ENCODE measurements around the gene NEB. TPM values are rescaled to one million over a fixed set of nuclear protein-coding genes. Genes with fewer than 3 reads are reported as not detected.
"Not testable (repeated sequence)": the region's sequence is repeated elsewhere in the genome, so short reads cannot be mapped to it uniquely, and the experiment has no call there.

Gene NEB
- total RNA-seq, 1 donor from 2014 or later: under 0.01 TPM

DNA sequence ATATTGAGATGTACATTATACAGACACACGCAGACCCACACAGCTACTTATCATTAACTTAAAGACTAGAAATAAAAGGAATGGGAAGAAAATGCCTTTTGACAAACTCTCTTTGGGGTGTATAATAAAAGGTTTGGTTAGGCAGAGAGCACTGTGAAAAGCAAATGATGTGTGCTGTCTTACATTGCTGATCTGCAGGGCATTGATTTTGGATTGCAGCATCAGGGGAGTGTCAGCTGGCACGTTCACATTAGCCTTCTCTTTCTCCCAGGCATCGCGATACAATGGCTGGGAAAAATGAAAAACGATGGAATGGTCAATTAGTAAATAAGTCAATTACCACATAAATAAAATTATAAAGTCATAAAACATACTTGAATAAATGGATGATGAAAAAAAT is 153.0 kb downstream of the NEB start:
- not testable (repeated sequence) for DNase-seq (ENCODE audit: low read depth); H3K4me3 ChIP-seq (ENCODE audit: low read depth, low read length)

DNA sequence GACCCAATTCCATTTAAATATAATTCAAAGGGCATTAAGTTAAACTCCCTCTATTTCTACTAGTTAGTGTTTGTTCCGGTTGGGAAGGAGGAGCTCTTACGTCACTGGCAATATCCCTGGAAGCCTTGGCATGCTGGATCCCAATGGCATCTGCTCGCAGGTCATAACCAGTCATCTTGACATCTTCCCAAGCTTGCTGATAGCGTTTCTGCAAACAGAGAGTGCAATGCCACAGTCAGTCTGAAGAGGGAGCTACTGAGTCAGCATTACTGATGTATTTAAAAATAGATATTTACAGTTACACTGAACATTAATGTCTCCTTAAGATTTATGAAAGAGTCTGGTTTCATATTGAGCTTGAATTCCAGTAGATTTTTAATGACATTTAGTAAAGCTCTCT is 153.6 kb downstream of the NEB start:
- H3K4me3 ChIP-seq (ENCODE audit: low read depth, low read length): not testable (repeated sequence)

DNA sequence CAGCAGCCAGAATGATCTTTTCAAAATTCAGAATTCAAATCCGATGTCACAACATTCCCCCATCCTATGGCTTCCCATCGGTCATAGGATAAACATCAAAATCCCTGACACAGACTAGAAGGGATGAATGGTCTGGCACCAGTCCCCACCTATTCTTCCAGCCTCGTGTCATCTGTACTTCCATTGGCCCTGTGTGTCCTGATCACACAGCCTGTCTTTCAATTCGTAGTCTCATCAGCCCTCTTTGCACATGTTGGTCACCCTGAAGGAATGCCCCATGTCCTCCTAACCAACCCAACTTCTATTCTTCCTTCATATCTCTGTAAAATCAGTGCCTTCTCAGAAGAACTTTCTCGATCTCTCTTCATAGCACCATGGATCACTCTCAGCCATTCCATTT is 157.2 kb downstream of the NEB start:
- no peak for DNase-seq (ENCODE audit: low read depth)
- no peak overlapping the region for H3K4me3 ChIP-seq (ENCODE audit: low read depth, low read length)
- TF ChIP-seq, protein P1, sequence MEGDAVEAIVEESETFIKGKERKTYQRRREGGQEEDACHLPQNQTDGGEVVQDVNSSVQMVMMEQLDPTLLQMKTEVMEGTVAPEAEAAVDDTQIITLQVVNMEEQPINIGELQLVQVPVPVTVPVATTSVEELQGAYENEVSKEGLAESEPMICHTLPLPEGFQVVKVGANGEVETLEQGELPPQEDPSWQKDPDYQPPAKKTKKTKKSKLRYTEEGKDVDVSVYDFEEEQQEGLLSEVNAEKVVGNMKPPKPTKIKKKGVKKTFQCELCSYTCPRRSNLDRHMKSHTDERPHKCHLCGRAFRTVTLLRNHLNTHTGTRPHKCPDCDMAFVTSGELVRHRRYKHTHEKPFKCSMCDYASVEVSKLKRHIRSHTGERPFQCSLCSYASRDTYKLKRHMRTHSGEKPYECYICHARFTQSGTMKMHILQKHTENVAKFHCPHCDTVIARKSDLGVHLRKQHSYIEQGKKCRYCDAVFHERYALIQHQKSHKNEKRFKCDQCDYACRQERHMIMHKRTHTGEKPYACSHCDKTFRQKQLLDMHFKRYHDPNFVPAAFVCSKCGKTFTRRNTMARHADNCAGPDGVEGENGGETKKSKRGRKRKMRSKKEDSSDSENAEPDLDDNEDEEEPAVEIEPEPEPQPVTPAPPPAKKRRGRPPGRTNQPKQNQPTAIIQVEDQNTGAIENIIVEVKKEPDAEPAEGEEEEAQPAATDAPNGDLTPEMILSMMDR (conservative IDR thresholded peaks at IDR 0.05; ENCODE audit: low read depth, low read length): no peak

More for the DNA sequence above, 153.6 kb downstream of the NEB start:
- DNase-seq (ENCODE audit: low read depth): not testable (repeated sequence)

DNA sequence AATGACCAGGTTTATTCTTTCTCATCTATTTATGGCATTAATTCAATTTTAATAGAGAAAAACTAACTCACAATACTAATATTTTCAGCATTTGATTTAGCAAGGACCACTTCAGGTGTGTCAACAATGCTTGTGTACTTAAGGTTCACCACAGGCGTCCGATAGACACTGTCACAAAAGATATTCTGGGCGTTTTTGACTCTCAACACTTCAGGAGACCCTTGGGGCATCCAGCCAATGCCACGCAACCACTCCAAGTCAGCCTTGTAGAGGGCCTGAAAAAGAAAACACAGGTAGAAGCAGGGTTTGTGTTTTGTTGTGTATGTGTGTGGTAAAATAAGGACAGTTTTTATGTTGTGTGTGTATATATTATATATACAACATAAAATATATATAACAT is 158.2 kb downstream of the NEB start:
- TF ChIP-seq, protein P1 (conservative IDR thresholded peaks at IDR 0.05; ENCODE audit: low read depth, low read length): no peak
- no peak for DNase-seq (ENCODE audit: low read depth)
- H3K4me3 ChIP-seq (ENCODE audit: low read depth, low read length): no peak overlapping the region

- no peak overlapping the region for H3K4me3 ChIP-seq (ENCODE audit: low read depth, low read length)
- no peak for DNase-seq (ENCODE audit: low read depth)
- TF ChIP-seq, protein P1 (conservative IDR thresholded peaks at IDR 0.05; ENCODE audit: low read depth, low read length): no peak
Observed at GRCh38 chr2:151575338-151575737, 158.9 kb downstream of the NEB start.

GRCh38 chr2:151570191-151570590 is 164.1 kb downstream of the NEB start:
- DNase-seq (ENCODE audit: low read depth): no peak
- TF ChIP-seq, protein P1 (conservative IDR thresholded peaks at IDR 0.05; ENCODE audit: low read depth, low read length): no peak

DNA sequence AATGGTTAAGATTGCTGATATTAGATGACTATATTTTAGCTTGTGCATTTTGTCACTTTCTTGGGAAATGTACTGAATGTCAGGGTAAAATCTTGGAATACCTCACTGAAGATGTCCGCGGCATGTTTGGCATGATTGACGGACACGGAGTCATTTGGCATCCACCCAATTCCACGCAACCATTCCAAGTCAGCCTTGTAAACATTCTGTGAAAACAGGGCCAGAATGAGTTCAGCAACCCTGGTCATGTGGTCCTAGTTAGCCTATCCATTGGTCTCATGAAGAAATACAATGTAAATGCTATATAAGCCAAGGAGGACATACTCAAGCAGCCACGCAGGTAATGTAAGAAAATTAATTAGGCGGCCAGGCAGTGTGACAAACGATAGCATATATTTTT is 165.1 kb downstream of the NEB start:
- DNase-seq (ENCODE audit: low read depth): no peak
- H3K4me3 ChIP-seq (ENCODE audit: low read depth, low read length): no peak overlapping the region
- TF ChIP-seq, protein P1 (conservative IDR thresholded peaks at IDR 0.05; ENCODE audit: low read depth, low read length): no peak

More at GRCh38 chr2:151570191-151570590, 164.1 kb downstream of the NEB start:
- no peak overlapping the region for H3K4me3 ChIP-seq (ENCODE audit: low read depth, low read length)

GRCh38 chr2:151568501-151568900 is 165.8 kb downstream of the NEB start:
- no peak for DNase-seq (ENCODE audit: low read depth)
- no peak overlapping the region for H3K4me3 ChIP-seq (ENCODE audit: low read depth, low read length)
- TF ChIP-seq, protein P1 (conservative IDR thresholded peaks at IDR 0.05; ENCODE audit: low read depth, low read length): no peak
